CD14-positive monocyte (primary cell): ENCODE data around the gene SH2D3C. TPM values are rescaled to one million over a fixed set of nuclear protein-coding genes. Genes with fewer than 3 reads are reported as not detected.
A peak's percentile ranks its signal among the peaks of the same experiment; 100 is the strongest.

Experiments used
- DNase-seq, 3 donors: peaks; one replicate each; pipeline ENCODE4 v3.0.0-alpha.2; 2011 to 2022
- H2AFZ ChIP-seq: 2 replicates; pipeline ENCODE4 v1.6.0; 2012; ENCODE audit warnings: mild to moderate bottlenecking, low read depth, low read length, inconsistent platforms; ENCODE audit not compliant: insufficient read depth, poor library complexity, severe bottlenecking
- H3K27ac ChIP-seq, 2 donors: 1 replicate in 1 of 2; 2 replicates in 1 of 2; pipeline ENCODE4 v1.5.1; 2012 to 2013; ENCODE audit warnings: low read length in 2 of 2, control low read depth in 1 of 2, inconsistent platforms in 1 of 2, low read depth in 1 of 2, mild to moderate bottlenecking in 1 of 2
- H3K27me3 ChIP-seq, 2 donors: one replicate each; pipeline versions ENCODE4 v1.6.0 to v1.6.1; 2011 to 2013; ENCODE audit warnings: low read length in 2 of 2; ENCODE audit not compliant: control insufficient read depth in 2 of 2, insufficient read depth in 2 of 2
- H3K36me3 ChIP-seq, 2 donors: replicated peaks in 1 of 2; 1 replicate in 1 of 2; 2 replicates in 1 of 2; pipeline versions ENCODE4 v1.5.1 to v1.6.1; 2012 to 2013; ENCODE audit warnings: low read length in 2 of 2, control low read depth in 1 of 2, inconsistent platforms in 1 of 2, mild to moderate bottlenecking in 1 of 2; ENCODE audit not compliant: insufficient read depth in 2 of 2, control insufficient read depth in 1 of 2
- H3K4me1 ChIP-seq, 2 donors: 1 replicate in 1 of 2; 2 replicates in 1 of 2; pipeline versions ENCODE4 v1.5.1 to v1.6.1; 2012 to 2013; ENCODE audit warnings: low read length in 2 of 2, control low read depth in 1 of 2, inconsistent platforms in 1 of 2, mild to moderate bottlenecking in 1 of 2, moderate library complexity in 1 of 2; ENCODE audit not compliant: insufficient read depth in 2 of 2, control insufficient read depth in 1 of 2
- H3K4me2 ChIP-seq: replicated peaks from 2 replicates; pipeline ENCODE3; 2012; ENCODE audit warnings: low read length, moderate library complexity, mild to moderate bottlenecking; ENCODE audit not compliant: poor library complexity, severe bottlenecking; ENCODE audit errors: extremely low read depth
- H3K4me3 ChIP-seq, 3 experiments: fragments of 200-600 bp in 1 of 3; sonication (generic) in 1 of 3; replicated peaks in 1 of 3; 1 replicate in 2 of 3; 2 replicates in 1 of 3; pipeline ENCODE4 v1.5.1; 2011 to 2013; ENCODE audit warnings: low read length in 3 of 3, mild to moderate bottlenecking in 3 of 3, control low read depth in 2 of 3, low read depth in 2 of 3, inconsistent platforms in 1 of 3, moderate library complexity in 1 of 3
- H3K79me2 ChIP-seq: 2 replicates; pipeline ENCODE4 v1.6.0; 2012; ENCODE audit warnings: mild to moderate bottlenecking, control low read depth, inconsistent platforms, low read length, moderate library complexity; ENCODE audit not compliant: insufficient read depth
- H3K9ac ChIP-seq: 2 replicates; pipeline ENCODE4 v1.6.0; 2017; ENCODE audit warnings: low read length, mild to moderate bottlenecking; ENCODE audit not compliant: insufficient read depth, poor library complexity, severe bottlenecking
- H3K9me3 ChIP-seq, 2 donors: replicated peaks in 1 of 2; 1 replicate in 1 of 2; 2 replicates in 1 of 2; pipeline versions ENCODE4 v1.5.1 to v1.6.1; 2012 to 2013; ENCODE audit warnings: low read length in 2 of 2, control low read depth in 1 of 2; ENCODE audit not compliant: control insufficient read depth in 1 of 2, insufficient read depth in 1 of 2
- H4K20me1 ChIP-seq: 2 replicates; pipeline ENCODE4 v1.6.0; 2012; ENCODE audit warnings: mild to moderate bottlenecking, low read length, control low read depth, moderate library complexity; ENCODE audit not compliant: insufficient read depth
- H3K27ac Mint-ChIP-seq, 7 donors: one replicate each; pipeline ENCODE4 v1.8.0; 2020; ENCODE audit warnings: mild to moderate bottlenecking in 7 of 7, mixed read lengths in 7 of 7, moderate library complexity in 6 of 7, inconsistent platforms in 2 of 7
- H3K27me3 Mint-ChIP-seq, 3 donors: one replicate each; pipeline ENCODE4 v1.8.0; 2021 to 2022; ENCODE audit warnings: low read depth in 3 of 3, mild to moderate bottlenecking in 3 of 3, mixed read lengths in 3 of 3, moderate library complexity in 3 of 3, inconsistent platforms in 1 of 3
- H3K36me3 Mint-ChIP-seq, 2 donors: one replicate each; pipeline ENCODE4 v1.8.0; 2020; ENCODE audit warnings: mixed read lengths in 2 of 2, inconsistent platforms in 1 of 2, mild to moderate bottlenecking in 1 of 2
- H3K4me1 Mint-ChIP-seq: one replicate; pipeline ENCODE4 v1.8.0; 2020; ENCODE audit warnings: mild to moderate bottlenecking, mixed read lengths
- H3K4me3 Mint-ChIP-seq, 2 donors: one replicate each; pipeline ENCODE4 v1.8.0; 2020; ENCODE audit warnings: mild to moderate bottlenecking in 2 of 2, mixed read lengths in 2 of 2, moderate library complexity in 1 of 2
- H3K9me3 Mint-ChIP-seq, 7 donors: one replicate each; pipeline ENCODE4 v1.8.0; 2020 to 2022; ENCODE audit warnings: mixed read lengths in 7 of 7, mild to moderate bottlenecking in 6 of 7, moderate library complexity in 6 of 7, inconsistent platforms in 2 of 7
- WGBS: methylation state at CpG from one replicate; pipeline ENCODE4 v1.1.5; 2013; ENCODE audit warnings: missing lambda C conversion rate; ENCODE audit not compliant: insufficient coverage; 5-methylcytosine and 5-hydroxymethylcytosine counted together
- intact Hi-C, 2 donors: fragments of 100-400 bp; cut with micrococcal nuclease; formaldehyde crosslinking; loops; one replicate each; pipeline versions ENCODE4 v1.15.0 to v1.15.1; 2023
- polyA plus RNA-seq, 3 donors: library from polyadenylated mRNA; depleted of rRNA in 1 of 3; unstranded in 2 of 3; stranded (reverse) in 1 of 3; fragments of 300-500 nt in 2 of 3; fragments of >200 nt in 1 of 3; fragmentation: Illumina TruSeq in 2 of 3; gene quantifications; 1 replicate in 2 of 3; 2 replicates in 1 of 3; pipeline ENCODE4 v1.2.3, GENCODE V29; 2012 to 2021
- TF ChIP-seq, protein P1 (sequence below): fragments of 200-600 bp; IDR thresholded peaks from one replicate; pipeline ENCODE4 v1.8.0; 2022; ENCODE audit warnings: antibody characterized with exemption, mild to moderate bottlenecking

SH2D3C gene
- polyA plus RNA-seq, 3 donors: 11.5 to 47.3 (median 20.5) TPM

DNA sequence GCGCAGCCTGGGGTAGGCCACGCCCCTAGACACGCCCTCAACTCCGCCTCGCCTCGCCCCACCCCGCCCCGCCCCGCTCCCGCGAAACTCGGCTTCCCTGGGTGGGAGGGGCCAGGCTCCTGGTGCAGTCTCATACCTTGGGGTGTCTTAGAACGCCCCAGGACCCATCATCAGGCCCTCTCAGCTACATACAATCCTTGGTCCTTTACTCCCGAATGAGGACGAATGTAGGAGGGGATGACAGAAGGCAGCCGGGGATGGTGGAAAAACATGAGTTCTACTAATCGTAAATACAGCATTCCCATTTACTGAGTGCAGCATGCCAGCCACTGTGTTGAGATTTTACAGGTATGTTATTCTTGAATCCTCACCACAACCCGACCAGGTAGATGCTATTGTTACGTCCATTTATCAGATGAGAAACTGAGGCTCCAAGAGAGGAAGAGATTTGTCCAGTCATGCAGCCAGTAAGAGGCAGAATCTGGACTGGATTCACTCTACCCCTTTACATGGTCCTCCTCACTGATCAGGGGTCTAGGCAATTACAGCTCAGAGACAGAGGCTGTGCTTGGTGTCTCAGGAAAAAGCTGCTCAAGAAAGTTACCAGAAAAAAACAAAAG, 6.8 kb downstream of the SH2D3C start:
- H3K27ac Mint-ChIP-seq: peak overlapping the region; percentile 86 to 94 (median 89)
- peaks cover 51 to 77% of the 10 kb centered on the region in 2 donors for H3K36me3 ChIP-seq

DNA sequence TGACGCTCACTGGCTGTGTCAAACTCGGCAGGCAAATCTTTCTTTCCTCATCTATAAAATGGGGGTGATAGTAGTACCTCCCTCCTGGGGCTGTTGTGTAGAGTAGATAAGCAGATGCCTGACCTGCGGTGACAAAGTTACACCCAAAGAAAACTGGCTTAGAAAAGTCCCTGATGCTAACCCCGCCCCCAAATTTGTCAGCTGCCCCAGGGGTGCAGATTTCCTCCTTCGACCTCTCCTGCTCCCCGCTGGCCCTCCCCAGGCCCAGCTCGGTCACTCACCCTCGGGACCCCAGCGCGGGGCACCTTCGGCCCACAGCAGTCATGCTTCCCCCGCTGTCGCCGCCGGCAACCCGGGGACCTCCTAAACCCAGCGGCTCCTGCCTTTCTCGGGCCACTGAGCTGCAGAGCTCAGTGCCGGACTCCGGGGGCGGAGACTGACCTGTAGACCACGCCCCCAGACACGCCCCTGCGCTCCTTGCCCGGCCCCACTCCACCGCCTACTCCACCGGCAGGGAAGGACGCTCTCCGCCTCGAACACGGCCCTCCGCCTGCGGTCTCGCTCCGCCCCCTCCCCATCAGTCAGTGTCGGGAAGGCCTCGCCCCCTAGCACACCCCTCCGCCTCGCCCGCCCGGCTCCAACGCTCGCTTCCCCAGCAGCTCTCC, 7.4 kb downstream of the SH2D3C start:
- Histone ChIP-seq H4K20me1 (peaks cover 99% of the 10 kb centered on the region), H3K27ac (peak overlapping the region; percentile 51 to 80), H3K4me1 (peaks cover 68 to 91% of the 10 kb centered on the region in 2 donors), H3K9ac (peak overlapping the region; percentile 41), H3K9me3 (no peaks in the 10 kb centered on the region), H2AFZ (no peak overlapping the region), H3K79me2 (peaks cover 98% of the 10 kb centered on the region), H3K4me3 (peak overlapping the region; percentile 29 to 80 (median 60)), H3K36me3 (peaks cover 58 to 84% of the 10 kb centered on the region in 2 donors), H3K4me2 (peak overlapping the region; percentile 86), H3K27me3 (no peaks in the 10 kb centered on the region)
- Mint-ChIP-seq H3K4me1 (peaks cover 83% of the 10 kb centered on the region), H3K27ac (peak overlapping the region; percentile 86 to 94 (median 89)), H3K36me3 (peaks cover 54 to 77% of the 10 kb centered on the region in 2 donors), H3K9me3 (no peaks in the 10 kb centered on the region), H3K27me3 (peaks cover 0 to 3% (median 0%) of the 10 kb centered on the region in 3 donors), H3K4me3 (peak overlapping the region; percentile 88 to 91)
- TF ChIP-seq, protein P1, sequence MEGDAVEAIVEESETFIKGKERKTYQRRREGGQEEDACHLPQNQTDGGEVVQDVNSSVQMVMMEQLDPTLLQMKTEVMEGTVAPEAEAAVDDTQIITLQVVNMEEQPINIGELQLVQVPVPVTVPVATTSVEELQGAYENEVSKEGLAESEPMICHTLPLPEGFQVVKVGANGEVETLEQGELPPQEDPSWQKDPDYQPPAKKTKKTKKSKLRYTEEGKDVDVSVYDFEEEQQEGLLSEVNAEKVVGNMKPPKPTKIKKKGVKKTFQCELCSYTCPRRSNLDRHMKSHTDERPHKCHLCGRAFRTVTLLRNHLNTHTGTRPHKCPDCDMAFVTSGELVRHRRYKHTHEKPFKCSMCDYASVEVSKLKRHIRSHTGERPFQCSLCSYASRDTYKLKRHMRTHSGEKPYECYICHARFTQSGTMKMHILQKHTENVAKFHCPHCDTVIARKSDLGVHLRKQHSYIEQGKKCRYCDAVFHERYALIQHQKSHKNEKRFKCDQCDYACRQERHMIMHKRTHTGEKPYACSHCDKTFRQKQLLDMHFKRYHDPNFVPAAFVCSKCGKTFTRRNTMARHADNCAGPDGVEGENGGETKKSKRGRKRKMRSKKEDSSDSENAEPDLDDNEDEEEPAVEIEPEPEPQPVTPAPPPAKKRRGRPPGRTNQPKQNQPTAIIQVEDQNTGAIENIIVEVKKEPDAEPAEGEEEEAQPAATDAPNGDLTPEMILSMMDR: no peak
- intact Hi-C loops: loop anchor here (1.0 to 5.0 kb wide), 4 partner anchors 12 to 204 kb away; partner anchors contain the start of gene TOR2A (in 1 of the 2)
- under 1% methylated on average over 36 of the region's 43 CpGs for WGBS
- peak; percentile 94 to 98 (median 98) for DNase-seq

More for the DNA sequence above, 6.8 kb downstream of the SH2D3C start:
- Mint-ChIP-seq H3K4me3 (peak overlapping the region; percentile 88 to 91), H3K36me3 (peaks cover 49 to 72% of the 10 kb centered on the region in 2 donors), H3K4me1 (peaks cover 85% of the 10 kb centered on the region), H3K9me3 (no peaks in the 10 kb centered on the region), H3K27me3 (peaks cover 0 to 3% (median 0%) of the 10 kb centered on the region in 3 donors)
- Histone ChIP-seq H3K27me3 (no peaks in the 10 kb centered on the region), H3K4me1 (peaks cover 72 to 96% of the 10 kb centered on the region in 2 donors), H4K20me1 (peaks cover 99% of the 10 kb centered on the region), H3K9ac (no peak overlapping the region), H3K9me3 (no peaks in the 10 kb centered on the region), H3K4me2 (peak overlapping the region; percentile 86), H2AFZ (no peak overlapping the region), H3K27ac (peak overlapping the region in 1 of 2 donors; percentile 5), H3K79me2 (peaks cover 98% of the 10 kb centered on the region), H3K4me3 (peak overlapping the region in 2 of 3 experiments; percentile 60 to 80)
- TF ChIP-seq, protein P1: no peak
- DNase-seq: no peak
- WGBS: 0% methylated on average over 11 of the region's 19 CpGs
- intact Hi-C loops: loop anchor here (1.0 to 5.0 kb wide), 4 partner anchors 12 to 204 kb away; partner anchors contain the start of gene TOR2A (in 1 of the 2)
